Measurements from ENCODE around the gene RABEP1.

DNA sequence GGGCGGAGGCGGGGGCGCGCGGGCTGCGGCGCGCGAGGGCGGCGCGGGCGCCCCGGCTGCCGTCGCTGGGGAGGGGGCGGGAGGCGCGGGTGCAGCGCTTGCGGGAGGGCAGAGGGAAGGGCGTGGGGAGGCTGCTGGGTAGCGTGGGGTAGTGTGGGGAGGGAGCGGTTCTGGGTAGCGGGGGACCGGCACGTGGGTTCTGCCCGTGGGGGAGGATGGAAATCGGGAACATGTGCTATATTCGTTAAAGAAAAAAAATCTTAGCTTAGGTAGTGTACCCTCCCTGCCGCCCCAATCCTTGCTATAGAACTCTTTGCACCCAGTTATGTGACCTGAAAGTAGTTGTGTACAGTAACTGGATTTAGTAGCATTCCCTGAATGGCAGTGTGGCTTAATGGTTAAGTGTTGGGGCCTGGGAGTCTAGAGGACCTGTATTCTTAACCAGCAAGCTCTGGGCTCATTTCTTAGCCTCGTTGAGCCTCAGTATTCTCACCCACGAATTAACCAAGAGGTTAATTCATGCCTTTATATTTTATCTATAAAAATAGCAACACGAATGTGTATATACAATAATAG, 646 bp downstream of the RABEP1 start:
- TF ChIP-seq SMC3 (conservative IDR thresholded peaks at IDR 0.05; ENCODE audit: poor library complexity): no peak
- TF ChIP-seq TAF1 (IDR thresholded peaks at IDR 0.05; ENCODE audit: low read depth): no peak
- TF ChIP-seq, protein P1, sequence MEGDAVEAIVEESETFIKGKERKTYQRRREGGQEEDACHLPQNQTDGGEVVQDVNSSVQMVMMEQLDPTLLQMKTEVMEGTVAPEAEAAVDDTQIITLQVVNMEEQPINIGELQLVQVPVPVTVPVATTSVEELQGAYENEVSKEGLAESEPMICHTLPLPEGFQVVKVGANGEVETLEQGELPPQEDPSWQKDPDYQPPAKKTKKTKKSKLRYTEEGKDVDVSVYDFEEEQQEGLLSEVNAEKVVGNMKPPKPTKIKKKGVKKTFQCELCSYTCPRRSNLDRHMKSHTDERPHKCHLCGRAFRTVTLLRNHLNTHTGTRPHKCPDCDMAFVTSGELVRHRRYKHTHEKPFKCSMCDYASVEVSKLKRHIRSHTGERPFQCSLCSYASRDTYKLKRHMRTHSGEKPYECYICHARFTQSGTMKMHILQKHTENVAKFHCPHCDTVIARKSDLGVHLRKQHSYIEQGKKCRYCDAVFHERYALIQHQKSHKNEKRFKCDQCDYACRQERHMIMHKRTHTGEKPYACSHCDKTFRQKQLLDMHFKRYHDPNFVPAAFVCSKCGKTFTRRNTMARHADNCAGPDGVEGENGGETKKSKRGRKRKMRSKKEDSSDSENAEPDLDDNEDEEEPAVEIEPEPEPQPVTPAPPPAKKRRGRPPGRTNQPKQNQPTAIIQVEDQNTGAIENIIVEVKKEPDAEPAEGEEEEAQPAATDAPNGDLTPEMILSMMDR (IDR thresholded peaks at IDR 0.05; ENCODE audit: poor library complexity, severe bottlenecking): no peak
- no peak for TF ChIP-seq POLR2AphosphoS5 (IDR thresholded peaks at IDR 0.05)
